Vagina (tissue), 2 donors: ENCODE results near the gene DTHD1.

Source experiments
- POLR2A ChIP-seq, 2 donors: fragments of 450-650 bp; IDR thresholded peaks; one replicate each; pipeline ENCODE4 v1.6.1; 2017; ENCODE audit warnings: antibody characterized with exemption in 2 of 2, mild to moderate bottlenecking in 2 of 2, moderate library complexity in 2 of 2
- POLR2AphosphoS5 ChIP-seq, 2 donors: sonication (generic); formaldehyde crosslinking; IDR thresholded peaks; one replicate each; pipeline ENCODE4 v1.9.0; 2017; ENCODE audit warnings: antibody characterized with exemption in 2 of 2, mild to moderate bottlenecking in 2 of 2, low read depth in 1 of 2; ENCODE audit not compliant: insufficient read depth in 1 of 2
- TF ChIP-seq, protein P1 (sequence below), 3 experiments: fragments of 450-650 bp in 2 of 3; fragments of 200-600 bp in 1 of 3; sonication (generic) in 1 of 3; IDR thresholded peaks; one replicate each; pipeline ENCODE4 v1.5.1; 2017 to 2019; ENCODE audit warnings: antibody characterized with exemption in 3 of 3, mild to moderate bottlenecking in 2 of 3, moderate library complexity in 2 of 3

DNA sequence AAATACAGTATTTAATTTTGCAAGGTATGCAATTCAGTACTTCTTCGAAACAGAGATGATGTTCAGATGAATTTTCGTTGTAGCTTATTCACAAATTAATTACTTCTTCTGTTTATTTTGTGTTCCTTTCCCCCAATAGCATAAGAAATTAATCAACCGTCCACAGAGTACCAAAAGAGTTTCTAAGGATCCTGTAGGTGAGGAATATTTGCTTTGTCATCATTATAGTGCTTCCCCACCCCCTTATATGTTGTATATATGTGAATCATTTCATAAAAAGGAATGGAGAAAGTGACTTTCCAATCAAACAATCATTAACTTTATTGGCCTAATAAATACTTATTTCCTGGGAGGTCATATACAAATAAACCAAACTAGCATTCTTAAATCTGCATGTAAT is 57.6 kb downstream of the DTHD1 start:
- TF ChIP-seq, protein P1, sequence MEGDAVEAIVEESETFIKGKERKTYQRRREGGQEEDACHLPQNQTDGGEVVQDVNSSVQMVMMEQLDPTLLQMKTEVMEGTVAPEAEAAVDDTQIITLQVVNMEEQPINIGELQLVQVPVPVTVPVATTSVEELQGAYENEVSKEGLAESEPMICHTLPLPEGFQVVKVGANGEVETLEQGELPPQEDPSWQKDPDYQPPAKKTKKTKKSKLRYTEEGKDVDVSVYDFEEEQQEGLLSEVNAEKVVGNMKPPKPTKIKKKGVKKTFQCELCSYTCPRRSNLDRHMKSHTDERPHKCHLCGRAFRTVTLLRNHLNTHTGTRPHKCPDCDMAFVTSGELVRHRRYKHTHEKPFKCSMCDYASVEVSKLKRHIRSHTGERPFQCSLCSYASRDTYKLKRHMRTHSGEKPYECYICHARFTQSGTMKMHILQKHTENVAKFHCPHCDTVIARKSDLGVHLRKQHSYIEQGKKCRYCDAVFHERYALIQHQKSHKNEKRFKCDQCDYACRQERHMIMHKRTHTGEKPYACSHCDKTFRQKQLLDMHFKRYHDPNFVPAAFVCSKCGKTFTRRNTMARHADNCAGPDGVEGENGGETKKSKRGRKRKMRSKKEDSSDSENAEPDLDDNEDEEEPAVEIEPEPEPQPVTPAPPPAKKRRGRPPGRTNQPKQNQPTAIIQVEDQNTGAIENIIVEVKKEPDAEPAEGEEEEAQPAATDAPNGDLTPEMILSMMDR (IDR thresholded peaks at IDR 0.05): no peak
- TF ChIP-seq POLR2A (IDR thresholded peaks at IDR 0.05): no peak
- TF ChIP-seq POLR2AphosphoS5 (IDR thresholded peaks at IDR 0.05; ENCODE audit: insufficient read depth in 1 of 2, low read depth in 1 of 2): no peak
